Right ventricle myocardium superior (tissue), 1 donor: ENCODE results near the gene HMCN2. TPM values are rescaled to one million over a fixed set of nuclear protein-coding genes. Genes with fewer than 3 reads are reported as not detected.

Experiments used
- ATAC-seq: fragments of 200-7000 bp; cut with Tn5 transposase; one replicate; pipeline ENCODE4 v1.9.1; 2020; ENCODE audit warnings: mild to moderate bottlenecking; ENCODE audit not compliant: poor library complexity
- DNase-seq: peaks from one replicate; pipeline ENCODE4 v3.0.0-alpha.2; 2020
- intact Hi-C: fragments of 100-400 bp; cut with DNase I; formaldehyde crosslinking; loops from one replicate; pipeline ENCODE4 v1.11.2; 2022
- total RNA-seq: library from RNA; stranded (reverse); fragmentation: NEBNext Ultra II Directional; extraction: Animal tissue kit (Norgen Biotek cat#: 25700); gene quantifications from one replicate; pipeline ENCODE4 v1.2.1, GENCODE V29; 2021
- donor health status: DM: no; HTN: yes; CAD: no; lungs with severe emphysema.

HMCN2 gene
- total RNA-seq, 1 donor from 2014 or later = 5.2 TPM

GRCh38 chr9:130471411-130472183 lies 206.0 kb downstream of the HMCN2 start:
- intact Hi-C loops = no loop called here
- ATAC-seq (no peak), DNase-seq (no peak)

GRCh38 chr9:130472184-130472705 lies 206.7 kb downstream of the HMCN2 start:
- intact Hi-C loops = no loop called here
- DNase-seq (no peak), ATAC-seq (no peak)

- intact Hi-C loops = no loop called here
- DNase-seq = no peak
- ATAC-seq = no peak
These were observed 207.4 kb downstream of the HMCN2 start for GRCh38 chr9:130473009-130473408.

GRCh38 chr9:130473566-130473965 lies 208.0 kb downstream of the HMCN2 start:
- ATAC-seq (no peak), DNase-seq (no peak)
- intact Hi-C loops = no loop called here

GRCh38 chr9:130474106-130474505 lies 208.5 kb downstream of the HMCN2 start:
- intact Hi-C loops = no loop called here
- no peak for ATAC-seq
- no peak for DNase-seq

- DNase-seq (no peak), ATAC-seq (no peak)
- intact Hi-C loops = no loop called here
These were observed 210.7 kb downstream of the HMCN2 start for GRCh38 chr9:130476151-130476730.

- ATAC-seq (no peak), DNase-seq (no peak)
- intact Hi-C loops = no loop called here
These were observed 212.0 kb downstream of the HMCN2 start for GRCh38 chr9:130477564-130477963.

- DNase-seq (no peak), ATAC-seq (no peak)
- intact Hi-C loops = no loop called here
These were observed 212.6 kb downstream of the HMCN2 start for GRCh38 chr9:130478152-130478551.

- intact Hi-C loops = no loop called here
- DNase-seq (no peak), ATAC-seq (no peak)
These were observed 213.4 kb downstream of the HMCN2 start for GRCh38 chr9:130478736-130479575.

- ATAC-seq = no peak
- intact Hi-C loops = no loop called here
- no peak for DNase-seq
These were observed 214.0 kb downstream of the HMCN2 start for GRCh38 chr9:130479587-130479986.

GRCh38 chr9:130480673-130481072 lies 215.1 kb downstream of the HMCN2 start:
- ATAC-seq (no peak), DNase-seq (no peak)
- intact Hi-C loops = no loop called here

- DNase-seq (no peak), ATAC-seq (no peak)
- intact Hi-C loops = no loop called here
These were observed 216.9 kb downstream of the HMCN2 start for GRCh38 chr9:130482463-130482862.

GRCh38 chr9:130483371-130483971 lies 217.9 kb downstream of the HMCN2 start:
- DNase-seq (no peak), ATAC-seq (no peak)
- intact Hi-C loops = no loop called here

Other genes starting within 250 kb of the HMCN2 start
- 21.5 TPM for gene FNBP1, start 222.6 kb upstream of the HMCN2 start, total RNA-seq
- 20.4 TPM for gene GPR107, start 211.9 kb upstream of the HMCN2 start, total RNA-seq
- 5.0 TPM for gene NCS1, start 93.4 kb upstream of the HMCN2 start, total RNA-seq
- gene ASS1, start 179.2 kb downstream of the HMCN2 start, total RNA-seq = 74.4 TPM